HEK293 (cell line): Measurements from ENCODE around the gene ZNF768.

Experiments used
- CTCF ChIP-seq: fragments of 450-650 bp; formaldehyde crosslinking; IDR thresholded peaks from 2 replicates; pipeline ENCODE4 v1.5.1; 2016; ENCODE audit warnings: missing biosample characterization, missing genetic modification characterization
- OVOL3 ChIP-seq: fragments of 450-650 bp; formaldehyde crosslinking; IDR thresholded peaks from 2 replicates; pipeline ENCODE4 v1.5.1; 2016; ENCODE audit warnings: missing biosample characterization, missing genetic modification characterization
- PBX3 ChIP-seq: sonication (generic); formaldehyde crosslinking; IDR thresholded peaks from 2 replicates; pipeline ENCODE4 v1.8.1; 2022; ENCODE audit warnings: mild to moderate bottlenecking, moderate library complexity, missing genetic modification reagents
- ZNF138 ChIP-seq: fragments of 450-650 bp; formaldehyde crosslinking; IDR thresholded peaks from 2 replicates; pipeline ENCODE4 v1.5.1; 2016; ENCODE audit warnings: missing biosample characterization, missing genetic modification characterization, borderline replicate concordance
- ZNF26 ChIP-seq: fragments of 450-650 bp; formaldehyde crosslinking; IDR thresholded peaks from 2 replicates; pipeline ENCODE4 v1.5.1; 2016; ENCODE audit warnings: missing biosample characterization, missing genetic modification characterization
- ZNF280D ChIP-seq: fragments of 450-650 bp; formaldehyde crosslinking; IDR thresholded peaks from 2 replicates; pipeline ENCODE4 v1.5.1; 2016; ENCODE audit warnings: missing biosample characterization, missing genetic modification characterization
- ZNF362 ChIP-seq: fragments of 450-650 bp; formaldehyde crosslinking; IDR thresholded peaks from 2 replicates; pipeline ENCODE4 v1.5.1; 2016; ENCODE audit warnings: missing biosample characterization, missing genetic modification characterization
- ZNF530 ChIP-seq: fragments of 450-650 bp; formaldehyde crosslinking; IDR thresholded peaks from 2 replicates; pipeline ENCODE4 v1.5.1; 2016; ENCODE audit warnings: low read depth, missing biosample characterization, missing genetic modification characterization

GRCh38 chr16:30509081-30509765, 17.1 kb downstream of the ZNF768 start:
- TF ChIP-seq ZNF280D (no peak), CTCF (tag by site-specific recombination) (no peak), PBX3 (CRISPR knock-in tag) (no peak), ZNF26 (tag by site-specific recombination) (no peak), OVOL3 (tag by site-specific recombination) (no peak), ZNF362 (tag by site-specific recombination) (no peak), ZNF530 (tag by site-specific recombination) (no peak), ZNF138 (tag by site-specific recombination) (no peak)
